ENCODE measurements around the gene DYNC1H1.

DNA sequence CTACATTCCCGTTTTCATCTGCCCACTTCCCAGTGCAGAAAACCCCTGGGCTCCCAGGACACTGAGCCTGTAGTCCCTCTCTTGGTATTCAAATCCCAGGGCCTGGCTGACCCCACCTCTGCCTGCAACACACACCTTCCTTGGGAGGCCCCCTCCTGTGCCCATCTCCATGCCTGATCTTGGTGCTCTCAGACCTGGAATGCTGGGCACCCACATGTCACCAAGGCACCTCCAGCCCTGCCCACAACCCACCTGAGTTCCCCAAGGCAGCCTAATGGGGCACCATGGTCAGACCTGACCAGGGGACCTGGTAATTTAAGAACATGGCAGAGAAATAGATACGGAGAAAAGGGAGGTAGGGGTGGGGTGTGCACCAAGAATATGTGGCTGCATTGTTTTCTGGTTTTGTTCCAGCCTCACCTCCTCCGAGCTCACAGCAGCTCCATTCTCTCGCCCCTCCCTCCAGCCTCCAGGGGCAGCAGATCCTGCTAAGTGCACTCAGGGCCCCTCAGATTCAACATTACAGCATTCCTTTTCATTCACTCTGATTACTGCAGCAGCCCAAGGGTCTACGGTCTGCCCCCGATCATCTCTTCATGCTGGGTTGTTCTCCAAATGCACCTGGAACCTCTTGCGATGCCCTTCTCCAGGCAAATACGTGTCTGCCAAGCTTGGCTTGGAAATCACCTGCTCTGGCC is 131.6 kb downstream of the DYNC1H1 start:
- TF ChIP-seq, protein P1, sequence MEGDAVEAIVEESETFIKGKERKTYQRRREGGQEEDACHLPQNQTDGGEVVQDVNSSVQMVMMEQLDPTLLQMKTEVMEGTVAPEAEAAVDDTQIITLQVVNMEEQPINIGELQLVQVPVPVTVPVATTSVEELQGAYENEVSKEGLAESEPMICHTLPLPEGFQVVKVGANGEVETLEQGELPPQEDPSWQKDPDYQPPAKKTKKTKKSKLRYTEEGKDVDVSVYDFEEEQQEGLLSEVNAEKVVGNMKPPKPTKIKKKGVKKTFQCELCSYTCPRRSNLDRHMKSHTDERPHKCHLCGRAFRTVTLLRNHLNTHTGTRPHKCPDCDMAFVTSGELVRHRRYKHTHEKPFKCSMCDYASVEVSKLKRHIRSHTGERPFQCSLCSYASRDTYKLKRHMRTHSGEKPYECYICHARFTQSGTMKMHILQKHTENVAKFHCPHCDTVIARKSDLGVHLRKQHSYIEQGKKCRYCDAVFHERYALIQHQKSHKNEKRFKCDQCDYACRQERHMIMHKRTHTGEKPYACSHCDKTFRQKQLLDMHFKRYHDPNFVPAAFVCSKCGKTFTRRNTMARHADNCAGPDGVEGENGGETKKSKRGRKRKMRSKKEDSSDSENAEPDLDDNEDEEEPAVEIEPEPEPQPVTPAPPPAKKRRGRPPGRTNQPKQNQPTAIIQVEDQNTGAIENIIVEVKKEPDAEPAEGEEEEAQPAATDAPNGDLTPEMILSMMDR (conservative IDR thresholded peaks at IDR 0.05) = no peak
- TF ChIP-seq ZFX (IDR thresholded peaks at IDR 0.05) = no peak

All from C4-2B (cell line).